SKM-1 treated with dmso at 0.1 percent for 144 hours (cell line): ENCODE data around the gene TRAF7.

Experiments used
- DNase-seq: peaks from one replicate; lab custom pipeline; 2025; ENCODE audit not compliant: unreplicated experiment; lab: John Stamatoyannopoulos, UW

Gene TRAF7

GRCh38 chr16:2163211-2163881 lies 7.8 kb downstream of the TRAF7 start:
- DNase-seq, result no peak

- no peak for DNase-seq
These were observed 10.3 kb downstream of the TRAF7 start for GRCh38 chr16:2165861-2166260.

GRCh38 chr16:2166263-2167067 lies 10.9 kb downstream of the TRAF7 start:
- no peak for DNase-seq

- DNase-seq, result no peak
These were observed 11.6 kb downstream of the TRAF7 start for GRCh38 chr16:2167068-2167638.

- DNase-seq, result no peak
These were observed 14.5 kb downstream of the TRAF7 start for GRCh38 chr16:2170080-2170479.

GRCh38 chr16:2170587-2171435 lies 15.2 kb downstream of the TRAF7 start:
- DNase-seq, result no peak

GRCh38 chr16:2171601-2172178 lies 16.1 kb downstream of the TRAF7 start:
- DNase-seq, result no peak

GRCh38 chr16:2172688-2173335 lies 17.2 kb downstream of the TRAF7 start:
- no peak for DNase-seq

- DNase-seq, result no peak
These were observed 17.8 kb downstream of the TRAF7 start for GRCh38 chr16:2173366-2173765.

GRCh38 chr16:2173916-2174315 lies 18.3 kb downstream of the TRAF7 start:
- DNase-seq, result no peak

GRCh38 chr16:2174396-2175131 lies 19.0 kb downstream of the TRAF7 start:
- no peak for DNase-seq

- no peak for DNase-seq
These were observed 19.9 kb downstream of the TRAF7 start for GRCh38 chr16:2175454-2175853.

GRCh38 chr16:2176047-2176446 lies 20.5 kb downstream of the TRAF7 start:
- no peak for DNase-seq

- no peak for DNase-seq
These were observed 21.5 kb downstream of the TRAF7 start for GRCh38 chr16:2177101-2177500.

GRCh38 chr16:2177561-2177960 lies 22.0 kb downstream of the TRAF7 start:
- no peak for DNase-seq

- no peak for DNase-seq
These were observed 22.9 kb downstream of the TRAF7 start for GRCh38 chr16:2178321-2179106.

GRCh38 chr16:2179107-2179501 lies 23.5 kb downstream of the TRAF7 start:
- no peak for DNase-seq

- no peak for DNase-seq
These were observed 24.0 kb downstream of the TRAF7 start for GRCh38 chr16:2179576-2179975.

GRCh38 chr16:2180461-2180860 lies 24.9 kb downstream of the TRAF7 start:
- no peak for DNase-seq
